Measurements from ENCODE around the gene DIPK1B. TPM values are rescaled to one million over a fixed set of nuclear protein-coding genes. Genes with fewer than 3 reads are reported as not detected.

The DIPK1B gene
- total RNA-seq, 2 donors from 2014 or later = 7.1 to 8.3 TPM

- DNase-seq (ENCODE audit: low spot score) = peak; percentile 98
- intact Hi-C loops (cut with DNase I) = no loop called here
Measured at GRCh38 chr9:136728080-136728547, 15.7 kb downstream of the DIPK1B start.

- peak; percentile 81 for DNase-seq (ENCODE audit: low spot score)
- intact Hi-C loops (cut with DNase I) = no loop called here
Measured at GRCh38 chr9:136728548-136729123, 16.3 kb downstream of the DIPK1B start.

GRCh38 chr9:136729144-136729543, 16.8 kb downstream of the DIPK1B start:
- no peak for DNase-seq (ENCODE audit: low spot score)
- intact Hi-C loops (cut with DNase I) = no loop called here

GRCh38 chr9:136729926-136730325, 17.6 kb downstream of the DIPK1B start:
- intact Hi-C loops (cut with DNase I) = no loop called here
- DNase-seq (ENCODE audit: low spot score) = no peak

- intact Hi-C loops (cut with DNase I) = no loop called here
Measured at GRCh38 chr9:136732444-136733178, 20.2 kb downstream of the DIPK1B start.

GRCh38 chr9:136733611-136734010, 21.2 kb downstream of the DIPK1B start:
- no peak for DNase-seq (ENCODE audit: low spot score)
- intact Hi-C loops (cut with DNase I) = no loop called here

More at GRCh38 chr9:136732444-136733178, 20.2 kb downstream of the DIPK1B start:
- no peak for DNase-seq (ENCODE audit: low spot score)

GRCh38 chr9:136734837-136735496, 22.6 kb downstream of the DIPK1B start:
- intact Hi-C loops (cut with DNase I) = no loop called here
- DNase-seq (ENCODE audit: low spot score) = no peak

- no peak for DNase-seq (ENCODE audit: low spot score)
- intact Hi-C loops (cut with DNase I) = no loop called here
Measured at GRCh38 chr9:136735812-136736480, 23.6 kb downstream of the DIPK1B start.

- no peak for DNase-seq (ENCODE audit: low spot score)
- intact Hi-C loops (cut with DNase I) = no loop called here
Measured at GRCh38 chr9:136738960-136739359, 26.6 kb downstream of the DIPK1B start.

- intact Hi-C loops (cut with DNase I) = no loop called here
- DNase-seq (ENCODE audit: low spot score) = no peak
Measured at GRCh38 chr9:136739509-136739908, 27.1 kb downstream of the DIPK1B start.

GRCh38 chr9:136740069-136740468, 27.7 kb downstream of the DIPK1B start:
- no peak for DNase-seq (ENCODE audit: low spot score)
- intact Hi-C loops (cut with DNase I) = no loop called here

GRCh38 chr9:136740491-136740890, 28.1 kb downstream of the DIPK1B start:
- no peak for DNase-seq (ENCODE audit: low spot score)
- intact Hi-C loops (cut with DNase I) = no loop called here

- DNase-seq (ENCODE audit: low spot score) = no peak
Measured at GRCh38 chr9:136740971-136741882, 28.9 kb downstream of the DIPK1B start.

GRCh38 chr9:136741883-136742571, 29.7 kb downstream of the DIPK1B start:
- DNase-seq (ENCODE audit: low spot score) = no peak
- intact Hi-C loops (cut with DNase I) = no loop called here

More at GRCh38 chr9:136740971-136741882, 28.9 kb downstream of the DIPK1B start:
- intact Hi-C loops (cut with DNase I) = no loop called here

- intact Hi-C loops (cut with DNase I) = no loop called here
- DNase-seq (ENCODE audit: low spot score) = no peak
Measured at GRCh38 chr9:136742591-136743391, 30.4 kb downstream of the DIPK1B start, which contains the start of gene LCN10. Gene LCN10 (minus strand): TSS chr9:136742940. CDS start chr9:136742903, 37 bp downstream.

- intact Hi-C loops (cut with DNase I) = no loop called here
- DNase-seq (ENCODE audit: low spot score) = no peak
Measured at GRCh38 chr9:136743639-136744211, 31.4 kb downstream of the DIPK1B start.

GRCh38 chr9:136744773-136745172, 32.4 kb downstream of the DIPK1B start:
- DNase-seq (ENCODE audit: low spot score) = no peak
- intact Hi-C loops (cut with DNase I) = loop anchor here in 1 of 2 donors (1.0 kb wide), 1 partner anchor 26 kb away; no protein-coding TSS in a partner anchor

All from posterior vena cava (tissue), 2 donors.